ENCODE data around the gene ELOA. TPM values are rescaled to one million over a fixed set of nuclear protein-coding genes. Genes with fewer than 3 reads are reported as not detected.

ELOA gene
- total RNA-seq, 3 donors from 2014 or later (not counting 1 experiment from before 2014, with no cell fraction given), result 28.7 to 48.2 (median 36.9) TPM

GRCh38 chr1:23795676-23796465, 52.6 kb downstream of the ELOA start:
- Histone ChIP-seq H3K27me3 (ENCODE audit: control insufficient read depth, insufficient read depth, low read length) (no peaks in the 10 kb centered on the region), H3K36me3 (ENCODE audit: control insufficient read depth, insufficient read depth, low read length) (peaks cover 28% of the 10 kb centered on the region), H3K27ac (ENCODE audit: low read length) (no peak overlapping the region), H3K4me3 (ENCODE audit: low read length) (no peak overlapping the region), H3K4me1 (ENCODE audit: control insufficient read depth, insufficient read depth, low read length) (peaks cover 42% of the 10 kb centered on the region), H3K9me3 (ENCODE audit: control insufficient read depth, insufficient read depth, low read length) (no peaks in the 10 kb centered on the region)
- Mint-ChIP-seq H3K9me3 (no peaks in the 10 kb centered on the region), H3K4me1 (peaks cover 28 to 54% of the 10 kb centered on the region in 2 donors), H3K4me3 (no peak overlapping the region), H3K36me3 (no peaks in the 10 kb centered on the region), H3K27me3 (ENCODE audit: low read depth in 2 of 2) (no peaks in the 10 kb centered on the region), H3K27ac (peak overlapping the region; percentile 70 to 72)
- TF ChIP-seq CTCF (IDR thresholded peaks at IDR 0.05), result no peak
- intact Hi-C loops (cut with micrococcal nuclease), result no loop called here
- 95% methylated on average over 16 of the region's 16 CpGs for WGBS (ENCODE audit: insufficient coverage)
- ATAC-seq (no peak), DNase-seq (no peak)

- H3K4me1 Mint-ChIP-seq, result peaks cover 20 to 53% of the 10 kb centered on the region in 2 donors
- no peak for TF ChIP-seq CTCF (IDR thresholded peaks at IDR 0.05)
- Histone ChIP-seq H3K4me3 (ENCODE audit: low read length) (no peak overlapping the region), H3K4me1 (ENCODE audit: control insufficient read depth, insufficient read depth, low read length) (peaks cover 46% of the 10 kb centered on the region), H3K27ac (ENCODE audit: low read length) (no peak overlapping the region), H3K9me3 (ENCODE audit: control insufficient read depth, insufficient read depth, low read length) (no peaks in the 10 kb centered on the region), H3K36me3 (ENCODE audit: control insufficient read depth, insufficient read depth, low read length) (peaks cover 28% of the 10 kb centered on the region), H3K27me3 (ENCODE audit: control insufficient read depth, insufficient read depth, low read length) (no peaks in the 10 kb centered on the region)
- no peaks in the 10 kb centered on the region for H3K9me3 Mint-ChIP-seq
- ATAC-seq (no peak), DNase-seq (no peak)
- intact Hi-C loops (cut with micrococcal nuclease), result no loop called here
- WGBS (ENCODE audit: insufficient coverage), result 94% methylated on average over 13 of the region's 17 CpGs
- H3K4me3 Mint-ChIP-seq, result no peak overlapping the region
- H3K27me3 Mint-ChIP-seq (ENCODE audit: low read depth in 2 of 2), result no peaks in the 10 kb centered on the region
- H3K36me3 Mint-ChIP-seq, result no peaks in the 10 kb centered on the region
- H3K27ac Mint-ChIP-seq, result peak overlapping the region in 1 of 2 donors; percentile 3
Observed at GRCh38 chr1:23796466-23797271, 53.4 kb downstream of the ELOA start.

- peak overlapping the region in 1 of 2 donors; percentile 92 for H3K27ac Mint-ChIP-seq
- no peak for TF ChIP-seq CTCF (IDR thresholded peaks at IDR 0.05)
- H3K4me1 Mint-ChIP-seq, result peaks cover 16 to 44% of the 10 kb centered on the region in 2 donors
- H3K36me3 Mint-ChIP-seq, result no peaks in the 10 kb centered on the region
- intact Hi-C loops (cut with micrococcal nuclease), result no loop called here
- H3K36me3 ChIP-seq (ENCODE audit: control insufficient read depth, insufficient read depth, low read length), result peaks cover 27% of the 10 kb centered on the region
- H3K9me3 Mint-ChIP-seq, result no peaks in the 10 kb centered on the region
- H3K4me3 ChIP-seq (ENCODE audit: low read length), result no peak overlapping the region
- no peak overlapping the region for H3K27ac ChIP-seq (ENCODE audit: low read length)
- DNase-seq (no peak), ATAC-seq (no peak)
- no peak overlapping the region for H3K4me3 Mint-ChIP-seq
- H3K4me1 ChIP-seq (ENCODE audit: control insufficient read depth, insufficient read depth, low read length), result peaks cover 38% of the 10 kb centered on the region
- no peaks in the 10 kb centered on the region for H3K27me3 Mint-ChIP-seq (ENCODE audit: low read depth in 2 of 2)
- no peaks in the 10 kb centered on the region for H3K9me3 ChIP-seq (ENCODE audit: control insufficient read depth, insufficient read depth, low read length)
- no peaks in the 10 kb centered on the region for H3K27me3 ChIP-seq (ENCODE audit: control insufficient read depth, insufficient read depth, low read length)
- 95% methylated on average over 16 of the region's 20 CpGs for WGBS (ENCODE audit: insufficient coverage)
Observed at GRCh38 chr1:23797478-23798448, 54.5 kb downstream of the ELOA start.

Data from natural killer cell (primary cell).